Loucy (cell line): Measurements from ENCODE around the gene SPTLC3.

Source experiments
- H2AFZ ChIP-seq: fragments of 200-600 bp; sonication (generic); 2 replicates; pipeline ENCODE4 v1.6.0; 2016; ENCODE audit warnings: antibody characterized with exemption, mild to moderate bottlenecking, low read length, moderate library complexity
- H3F3A ChIP-seq: fragments of 200-600 bp; 2 replicates; pipeline ENCODE4 v1.6.0; 2016; ENCODE audit warnings: antibody characterized with exemption, low read depth, mild to moderate bottlenecking
- H3K27me3 ChIP-seq: fragments of 200-600 bp; sonication (generic); 2 replicates; pipeline ENCODE4 v1.6.1; 2014; ENCODE audit warnings: low read length, mild to moderate bottlenecking; ENCODE audit not compliant: insufficient read depth, poor library complexity, severe bottlenecking
- H3K36me3 ChIP-seq: fragments of 200-600 bp; sonication (generic); 2 replicates; pipeline ENCODE4 v1.6.1; 2016; ENCODE audit warnings: low read length; ENCODE audit not compliant: insufficient read depth
- H3K4me1 ChIP-seq: fragments of 200-600 bp; sonication (generic); 2 replicates; pipeline ENCODE4 v1.5.1; 2014; ENCODE audit warnings: low read length, mild to moderate bottlenecking; ENCODE audit not compliant: insufficient read depth, poor library complexity, severe bottlenecking
- H3K4me2 ChIP-seq: fragments of 200-600 bp; sonication (generic); 2 replicates; pipeline ENCODE4 v1.6.0; 2014; ENCODE audit warnings: antibody characterized with exemption, low read length, low read depth, mild to moderate bottlenecking; ENCODE audit not compliant: poor library complexity, severe bottlenecking
- H3K4me3 ChIP-seq: fragments of 200-600 bp; sonication (generic); 2 replicates; pipeline ENCODE4 v1.5.1; 2014; ENCODE audit warnings: low read length, mild to moderate bottlenecking, mixed read lengths; ENCODE audit not compliant: poor library complexity, severe bottlenecking
- H3K79me2 ChIP-seq: fragments of 200-600 bp; sonication (generic); 2 replicates; pipeline ENCODE4 v1.6.1; 2014; ENCODE audit warnings: low read length; ENCODE audit not compliant: insufficient read depth
- H3K9ac ChIP-seq: fragments of 200-600 bp; sonication (generic); 2 replicates; pipeline ENCODE4 v1.6.0; 2014; ENCODE audit warnings: mild to moderate bottlenecking, low read depth, low read length, moderate library complexity; ENCODE audit not compliant: poor library complexity, severe bottlenecking
- H3K9me2 ChIP-seq: fragments of 200-600 bp; sonication (generic); replicated peaks from 2 replicates; pipeline ENCODE4 v1.6.1; 2016; ENCODE audit warnings: low read depth, low read length, mixed read lengths
- H3K9me3 ChIP-seq: fragments of 200-600 bp; sonication (generic); 2 replicates; pipeline ENCODE4 v1.6.1; 2014; ENCODE audit warnings: mild to moderate bottlenecking, antibody characterized with exemption, low read length, low read depth; ENCODE audit not compliant: insufficient read depth
- H4K20me1 ChIP-seq: fragments of 200-600 bp; sonication (generic); 2 replicates; pipeline ENCODE4 v1.6.0; 2014; ENCODE audit warnings: antibody characterized with exemption, low read length, mild to moderate bottlenecking; ENCODE audit not compliant: insufficient read depth, poor library complexity, severe bottlenecking
- EZH2phosphoT487 ChIP-seq: fragments of 200-600 bp; IDR thresholded peaks from 2 replicates; pipeline ENCODE4 v1.6.1; 2018; ENCODE audit warnings: antibody characterized with exemption, mild to moderate bottlenecking, moderate library complexity, borderline replicate concordance
- TF ChIP-seq, protein P1 (sequence below): fragments of 200-600 bp; sonication (generic); conservative IDR thresholded peaks from 2 replicates; pipeline ENCODE4 v1.5.1; 2014; ENCODE audit warnings: mild to moderate bottlenecking, antibody characterized with exemption, low read length

Gene SPTLC3

DNA sequence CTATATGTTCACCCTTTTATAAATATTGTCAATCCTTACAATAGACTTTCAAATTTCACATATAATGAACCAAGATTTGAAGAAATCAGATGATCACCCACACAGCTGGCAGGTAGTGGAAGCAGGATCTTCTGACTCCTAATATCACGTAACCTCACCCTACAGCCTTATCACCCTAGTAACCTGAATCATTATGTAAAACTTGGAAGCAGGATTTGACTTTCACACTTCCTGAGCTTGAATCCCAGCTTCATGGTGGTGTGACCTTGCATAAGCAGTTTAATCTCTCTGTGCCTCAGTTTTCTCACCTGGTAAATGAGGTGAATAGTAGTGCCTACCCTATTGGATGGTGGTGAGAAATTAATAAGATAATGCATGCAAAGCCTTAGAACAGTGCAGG, 16.4 kb downstream of the SPTLC3 start:
- Histone ChIP-seq H3K4me1 (no peaks in the 10 kb centered on the region), H3K9me2 (no peaks in the 10 kb centered on the region), H3F3A (no peaks in the 10 kb centered on the region), H3K9ac (no peak overlapping the region), H3K79me2 (no peaks in the 10 kb centered on the region), H3K9me3 (no peaks in the 10 kb centered on the region; the same call in 1 of the 2 replicates), H3K4me2 (no peak overlapping the region), H3K36me3 (no peaks in the 10 kb centered on the region), H3K27me3 (no peaks in the 10 kb centered on the region), H3K4me3 (no peak overlapping the region), H4K20me1 (no peaks in the 10 kb centered on the region), H2AFZ (no peak overlapping the region)
- no peak for TF ChIP-seq EZH2phosphoT487
- TF ChIP-seq, protein P1, sequence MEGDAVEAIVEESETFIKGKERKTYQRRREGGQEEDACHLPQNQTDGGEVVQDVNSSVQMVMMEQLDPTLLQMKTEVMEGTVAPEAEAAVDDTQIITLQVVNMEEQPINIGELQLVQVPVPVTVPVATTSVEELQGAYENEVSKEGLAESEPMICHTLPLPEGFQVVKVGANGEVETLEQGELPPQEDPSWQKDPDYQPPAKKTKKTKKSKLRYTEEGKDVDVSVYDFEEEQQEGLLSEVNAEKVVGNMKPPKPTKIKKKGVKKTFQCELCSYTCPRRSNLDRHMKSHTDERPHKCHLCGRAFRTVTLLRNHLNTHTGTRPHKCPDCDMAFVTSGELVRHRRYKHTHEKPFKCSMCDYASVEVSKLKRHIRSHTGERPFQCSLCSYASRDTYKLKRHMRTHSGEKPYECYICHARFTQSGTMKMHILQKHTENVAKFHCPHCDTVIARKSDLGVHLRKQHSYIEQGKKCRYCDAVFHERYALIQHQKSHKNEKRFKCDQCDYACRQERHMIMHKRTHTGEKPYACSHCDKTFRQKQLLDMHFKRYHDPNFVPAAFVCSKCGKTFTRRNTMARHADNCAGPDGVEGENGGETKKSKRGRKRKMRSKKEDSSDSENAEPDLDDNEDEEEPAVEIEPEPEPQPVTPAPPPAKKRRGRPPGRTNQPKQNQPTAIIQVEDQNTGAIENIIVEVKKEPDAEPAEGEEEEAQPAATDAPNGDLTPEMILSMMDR, result no peak

DNA sequence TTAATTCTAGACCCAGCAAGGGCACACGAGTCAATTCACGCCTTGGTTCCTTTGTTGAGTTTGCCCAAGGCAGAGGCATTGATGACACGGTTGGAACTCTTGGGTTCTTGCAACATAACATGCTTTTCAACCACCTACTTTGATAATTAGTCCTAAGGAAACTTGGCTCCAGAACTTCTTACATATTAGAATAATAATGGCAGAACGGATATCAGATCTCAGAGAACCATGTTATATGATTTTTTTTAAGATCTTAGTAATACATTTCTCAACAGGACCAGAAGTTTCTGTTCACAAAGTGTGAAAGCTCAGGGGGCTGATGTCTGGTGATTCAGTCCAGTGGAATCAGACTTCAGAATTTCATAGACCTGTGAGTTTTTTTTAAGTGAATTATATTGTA, 19.2 kb downstream of the SPTLC3 start:
- no peaks in the 10 kb centered on the region for H3K36me3 ChIP-seq
- no peak overlapping the region for H3K4me3 ChIP-seq
- no peak overlapping the region for H3K4me2 ChIP-seq
- no peaks in the 10 kb centered on the region for H4K20me1 ChIP-seq
- no peaks in the 10 kb centered on the region for H3K27me3 ChIP-seq
- H3K9me3 ChIP-seq, result no peaks in the 10 kb centered on the region; the same call in 1 of the 2 replicates
- TF ChIP-seq EZH2phosphoT487, result no peak
- TF ChIP-seq, protein P1, result no peak
- no peak overlapping the region for H3K9ac ChIP-seq
- H3K9me2 ChIP-seq, result no peaks in the 10 kb centered on the region
- no peak overlapping the region for H2AFZ ChIP-seq
- H3K4me1 ChIP-seq, result no peaks in the 10 kb centered on the region
- H3F3A ChIP-seq, result no peaks in the 10 kb centered on the region
- H3K79me2 ChIP-seq, result no peaks in the 10 kb centered on the region

DNA sequence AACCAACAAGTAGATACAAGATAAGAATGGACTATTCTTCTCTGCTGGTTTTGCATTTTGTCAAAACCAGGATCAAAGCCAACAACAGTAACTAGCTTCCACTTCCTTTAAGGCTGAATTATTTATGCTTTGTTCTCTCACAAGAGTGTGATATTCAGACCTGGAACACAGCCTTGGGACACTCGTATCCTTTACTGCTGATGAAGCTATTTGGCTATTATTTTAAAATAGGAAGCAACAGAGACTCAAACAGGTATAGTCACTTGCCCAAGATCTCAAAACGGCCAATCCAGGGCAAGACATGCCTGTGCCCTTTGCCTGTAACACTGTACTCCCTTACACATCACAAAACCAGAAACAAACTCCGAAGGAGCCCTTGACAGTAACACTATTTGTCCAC, 19.9 kb downstream of the SPTLC3 start:
- H3K9me3 ChIP-seq, result no peaks in the 10 kb centered on the region; the same call in 1 of the 2 replicates
- H3F3A ChIP-seq, result no peaks in the 10 kb centered on the region
- H3K4me2 ChIP-seq, result no peak overlapping the region
- no peaks in the 10 kb centered on the region for H3K36me3 ChIP-seq
- no peaks in the 10 kb centered on the region for H3K4me1 ChIP-seq
- TF ChIP-seq, protein P1, result no peak
- no peak for TF ChIP-seq EZH2phosphoT487
- no peak overlapping the region for H2AFZ ChIP-seq
- H4K20me1 ChIP-seq, result no peaks in the 10 kb centered on the region
- H3K79me2 ChIP-seq, result no peaks in the 10 kb centered on the region
- no peaks in the 10 kb centered on the region for H3K9me2 ChIP-seq
- no peak overlapping the region for H3K4me3 ChIP-seq
- no peak overlapping the region for H3K9ac ChIP-seq
- no peaks in the 10 kb centered on the region for H3K27me3 ChIP-seq
